BLaER1 treated with 17β-estradiol and CSF1 and Interleukin-3, amounts not matched to agents 10 nM and 100 nM (cell line): ENCODE data around the gene BABAM2.

ENCODE experiments used
- H3K27ac ChIP-seq, 11 experiments: shearing (Covaris generic); formaldehyde crosslinking; 2 replicates each; pipeline ENCODE4 v1.8.1; 2022
- H3K27me3 ChIP-seq, 11 experiments: shearing (Covaris generic); formaldehyde crosslinking; 2 replicates each; pipeline ENCODE4 v1.8.1; 2022
- H3K36me3 ChIP-seq, 11 experiments: shearing (Covaris generic); formaldehyde crosslinking; 2 replicates each; pipeline ENCODE4 v1.8.1; 2022
- H3K4me1 ChIP-seq, 10 experiments: shearing (Covaris generic); formaldehyde crosslinking; 2 replicates each; pipeline ENCODE4 v1.8.1; 2022
- H3K4me2 ChIP-seq, 11 experiments: shearing (Covaris generic); formaldehyde crosslinking; 2 replicates each; pipeline ENCODE4 v1.8.1; 2022
- H3K4me3 ChIP-seq, 10 experiments: shearing (Covaris generic); formaldehyde crosslinking; 2 replicates each; pipeline ENCODE4 v1.8.1; 2022
- H3K9ac ChIP-seq, 11 experiments: shearing (Covaris generic); formaldehyde crosslinking; 2 replicates each; pipeline ENCODE4 v1.8.1; 2022
- H3K9me3 ChIP-seq, 11 experiments: shearing (Covaris generic); formaldehyde crosslinking; replicated peaks in 1 of 11; 2 replicates each; pipeline ENCODE4 v1.8.1; 2022
- H4K20me1 ChIP-seq, 11 experiments: shearing (Covaris generic); formaldehyde crosslinking; 2 replicates each; pipeline ENCODE4 v1.8.1; 2022
- Cebpa-rat ChIP-seq, 11 experiments: shearing (Covaris generic); IDR thresholded peaks; 2 replicates each; pipeline ENCODE4 v1.8.1; 2022

BABAM2 gene

DNA sequence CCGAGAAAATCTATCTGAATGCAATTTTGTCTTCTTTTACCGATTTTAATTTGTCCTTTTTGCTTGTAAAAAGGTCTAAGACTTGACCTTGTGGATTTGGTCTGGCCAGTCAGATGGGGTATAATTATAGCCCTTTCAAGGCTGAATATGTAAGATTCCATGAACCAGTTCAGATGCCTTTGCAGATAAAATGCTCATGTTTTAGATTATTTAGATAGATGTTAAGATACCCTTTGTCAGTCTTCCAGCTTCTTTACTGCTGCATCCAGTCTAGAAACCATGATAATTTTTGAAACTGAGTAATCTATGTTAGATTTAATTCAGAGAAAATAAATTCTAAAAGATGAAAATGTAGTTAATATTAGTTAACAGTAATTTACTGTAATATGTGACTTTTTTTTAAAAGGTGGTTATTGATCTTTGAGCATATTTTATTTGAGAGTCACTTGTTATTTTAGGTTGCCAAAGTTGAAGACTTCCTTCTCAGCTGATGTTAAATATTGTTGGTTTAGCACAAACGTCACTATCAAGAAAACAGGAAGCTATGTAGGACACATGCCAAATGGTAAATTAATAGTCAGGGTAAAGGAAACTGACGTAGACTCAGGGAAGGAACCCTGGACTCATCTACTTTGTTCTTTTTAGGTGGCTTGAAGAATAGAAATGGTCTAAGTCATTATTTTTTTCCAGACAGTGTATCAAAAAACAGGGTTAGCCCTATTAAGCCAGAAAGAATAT is 29.8 kb downstream of the BABAM2 start:
- no peak for TF ChIP-seq Cebpa-rat (IDR thresholded peaks at IDR 0.05)
- H3K36me3 ChIP-seq, result peaks cover 0 to 14% (median 5%) of the 10 kb centered on the region in 11 experiments; a peak in 7 of 22 replicates
- H3K4me1 ChIP-seq, result peaks cover 12 to 40% (median 21%) of the 10 kb centered on the region in 10 experiments; a peak in 19 of 20 replicates
- H3K4me2 ChIP-seq, result peak overlapping the region; percentile 14 to 79 (median 44); a peak in 19 of 22 replicates
- no peak overlapping the region for H3K4me3 ChIP-seq
- H3K9me3 ChIP-seq, result peaks cover 0 to 10% (median 5%) of the 10 kb centered on the region in 11 experiments; a peak in 5 of 22 replicates
- peak overlapping the region in 2 of 11 experiments; percentile 25 to 58; a peak in 2 of 22 replicates for H3K9ac ChIP-seq
- peak overlapping the region in 6 of 11 experiments; percentile 1 to 82 (median 59); a peak in 9 of 22 replicates for H3K27ac ChIP-seq
- H4K20me1 ChIP-seq, result no peaks in the 10 kb centered on the region
- H3K27me3 ChIP-seq, result no peaks in the 10 kb centered on the region

DNA sequence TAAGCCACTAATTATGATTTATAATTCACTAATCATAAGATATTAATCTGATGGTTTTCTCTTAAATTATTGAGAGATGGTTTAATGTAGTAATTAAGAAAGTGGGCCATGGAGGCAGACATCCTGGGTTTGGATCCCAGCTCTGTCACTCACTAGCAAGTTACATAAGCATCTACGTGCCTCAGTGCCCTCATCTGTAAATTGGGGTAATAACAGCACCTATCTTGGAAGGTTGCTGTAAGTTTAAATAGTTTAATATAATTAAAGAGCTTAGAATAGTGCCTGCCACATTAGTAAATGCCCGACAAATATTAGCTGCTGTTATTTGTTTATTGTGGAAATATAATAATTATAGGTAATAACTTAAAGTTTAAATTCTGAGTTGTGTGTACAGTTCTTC is 30.9 kb downstream of the BABAM2 start:
- H3K4me2 ChIP-seq, result peak overlapping the region in 1 of 11 experiments; percentile 23; a peak in 1 of 22 replicates
- H3K27ac ChIP-seq, result peak overlapping the region in 2 of 11 experiments; percentile 66 to 82; a peak in 4 of 22 replicates
- H3K9me3 ChIP-seq, result peaks cover 0 to 10% (median 5%) of the 10 kb centered on the region in 11 experiments; a peak in 5 of 22 replicates
- H3K4me1 ChIP-seq, result peaks cover 6 to 32% (median 12%) of the 10 kb centered on the region in 10 experiments; a peak in 19 of 20 replicates
- no peak overlapping the region for H3K4me3 ChIP-seq
- peaks cover 0 to 18% (median 6%) of the 10 kb centered on the region in 11 experiments; a peak in 7 of 22 replicates for H3K36me3 ChIP-seq
- H4K20me1 ChIP-seq, result no peaks in the 10 kb centered on the region
- H3K27me3 ChIP-seq, result no peaks in the 10 kb centered on the region
- no peak for TF ChIP-seq Cebpa-rat (IDR thresholded peaks at IDR 0.05)
- H3K9ac ChIP-seq, result no peak overlapping the region

DNA sequence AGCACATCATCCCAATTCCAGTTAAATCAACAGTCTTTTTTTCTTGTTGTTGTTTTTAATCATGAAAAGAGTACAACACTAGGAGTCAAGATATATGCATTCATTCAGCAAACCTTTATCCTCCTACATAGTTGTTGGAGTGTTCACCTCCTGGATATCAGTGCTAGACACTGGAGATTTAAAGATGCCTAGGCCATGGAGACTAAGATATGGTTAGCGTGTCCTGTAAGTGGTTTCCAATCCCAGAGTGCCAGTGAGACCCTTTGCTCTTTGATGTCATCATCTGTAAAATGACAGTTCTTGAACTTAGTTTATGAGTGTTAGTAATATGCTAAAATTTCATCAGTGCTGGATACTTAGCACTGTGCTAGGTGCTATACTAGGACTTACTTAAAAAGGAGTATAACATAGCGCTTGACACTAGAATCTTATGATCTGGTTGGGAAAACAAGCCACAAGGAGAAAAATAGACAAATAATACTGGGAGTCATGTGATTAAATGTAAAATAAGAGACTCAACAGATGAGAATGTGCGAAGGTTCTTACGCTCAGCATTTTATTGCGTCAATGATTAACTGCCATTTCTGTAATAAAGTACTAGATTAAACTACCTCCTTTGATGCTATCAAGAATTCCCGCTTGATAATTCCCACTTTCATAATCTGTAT is 31.5 kb downstream of the BABAM2 start:
- peak overlapping the region in 1 of 11 experiments; percentile 82; a peak in 1 of 22 replicates for H3K27ac ChIP-seq
- TF ChIP-seq Cebpa-rat (IDR thresholded peaks at IDR 0.05), result no peak
- peaks cover 6 to 32% (median 12%) of the 10 kb centered on the region in 10 experiments; a peak in 19 of 20 replicates for H3K4me1 ChIP-seq
- H3K9ac ChIP-seq, result no peak overlapping the region
- peak overlapping the region in 1 of 11 experiments; percentile 16; a peak in 2 of 22 replicates for H3K4me2 ChIP-seq
- peaks cover 0 to 17% (median 6%) of the 10 kb centered on the region in 11 experiments; a peak in 7 of 22 replicates for H3K36me3 ChIP-seq
- no peaks in the 10 kb centered on the region for H3K27me3 ChIP-seq
- no peaks in the 10 kb centered on the region for H4K20me1 ChIP-seq
- peaks cover 0 to 6% (median 4%) of the 10 kb centered on the region in 11 experiments; a peak in 5 of 22 replicates for H3K9me3 ChIP-seq
- H3K4me3 ChIP-seq, result no peak overlapping the region

DNA sequence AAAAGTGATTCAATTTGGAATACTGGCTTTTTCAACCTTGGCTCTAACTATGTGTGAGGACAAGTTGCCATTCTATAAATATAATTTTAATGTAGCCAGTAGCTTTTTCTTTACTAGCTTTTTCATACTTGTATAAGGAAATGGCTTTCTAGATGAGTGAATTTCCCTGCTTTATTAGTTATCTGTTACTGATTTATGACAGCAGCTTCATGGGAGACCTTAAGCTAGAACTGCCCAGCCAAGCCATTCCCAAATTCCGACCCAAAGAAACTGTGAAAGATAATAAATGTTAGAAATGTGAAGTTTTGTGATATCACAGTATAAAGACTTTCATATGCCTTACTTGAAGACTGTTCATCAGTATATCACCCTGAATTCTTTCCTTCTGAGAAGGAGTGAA is 32.3 kb downstream of the BABAM2 start:
- Histone ChIP-seq H3K4me1 (peaks cover 6 to 32% (median 12%) of the 10 kb centered on the region in 10 experiments; a peak in 19 of 20 replicates), H3K27ac (peak overlapping the region in 1 of 11 experiments; percentile 5; a peak in 1 of 22 replicates), H3K9ac (no peak overlapping the region), H3K4me3 (no peak overlapping the region), H3K4me2 (no peak overlapping the region), H3K27me3 (no peaks in the 10 kb centered on the region), H4K20me1 (no peaks in the 10 kb centered on the region), H3K36me3 (peaks cover 0 to 21% (median 6%) of the 10 kb centered on the region in 11 experiments; a peak in 5 of 22 replicates), H3K9me3 (no peaks in the 10 kb centered on the region)
- no peak for TF ChIP-seq Cebpa-rat (IDR thresholded peaks at IDR 0.05)

DNA sequence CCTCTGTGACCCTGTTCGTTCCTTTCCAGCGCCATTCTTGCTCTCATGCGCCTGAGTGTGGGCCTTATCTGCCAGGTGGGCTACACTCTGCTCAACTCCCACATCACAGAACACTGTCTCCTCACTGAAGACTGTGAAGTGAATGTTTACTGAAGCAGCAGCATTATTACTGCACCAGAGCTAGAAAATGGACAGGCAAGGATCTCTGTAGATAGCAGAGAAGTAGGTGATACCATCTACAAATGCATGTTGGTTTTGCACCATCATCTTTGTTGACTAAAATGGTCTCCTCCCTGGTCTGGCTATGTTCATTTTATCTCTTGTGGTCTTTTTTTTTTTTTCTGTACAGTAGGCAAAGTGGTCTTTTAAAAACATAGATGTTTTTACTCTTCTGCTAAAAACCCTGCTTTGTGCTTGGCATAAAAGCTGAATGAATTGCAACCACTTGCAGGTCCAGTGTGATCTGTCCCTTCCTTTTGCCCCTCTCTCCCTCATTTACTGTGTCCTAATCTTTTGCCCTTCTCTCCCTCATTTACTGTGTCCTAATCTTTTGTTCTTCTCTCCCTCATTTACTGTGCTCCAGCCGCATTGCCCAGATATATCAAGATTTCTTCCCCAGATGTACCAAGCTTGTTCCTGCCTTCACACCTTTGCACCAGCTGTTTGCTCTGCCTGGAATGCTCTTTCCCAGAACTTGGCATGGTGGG is 35.4 kb downstream of the BABAM2 start:
- Histone ChIP-seq H4K20me1 (no peaks in the 10 kb centered on the region), H3K27me3 (no peaks in the 10 kb centered on the region), H3K4me1 (peaks cover 0 to 14% (median 3%) of the 10 kb centered on the region in 10 experiments; a peak in 12 of 20 replicates), H3K27ac (no peak overlapping the region), H3K9me3 (peaks cover 0 to 11% (median 0%) of the 10 kb centered on the region in 11 experiments; a peak in 4 of 22 replicates), H3K4me3 (no peak overlapping the region), H3K4me2 (no peak overlapping the region), H3K9ac (no peak overlapping the region), H3K36me3 (peaks cover 13 to 44% (median 21%) of the 10 kb centered on the region in 11 experiments; a peak in 21 of 22 replicates)
- no peak for TF ChIP-seq Cebpa-rat (IDR thresholded peaks at IDR 0.05)

DNA sequence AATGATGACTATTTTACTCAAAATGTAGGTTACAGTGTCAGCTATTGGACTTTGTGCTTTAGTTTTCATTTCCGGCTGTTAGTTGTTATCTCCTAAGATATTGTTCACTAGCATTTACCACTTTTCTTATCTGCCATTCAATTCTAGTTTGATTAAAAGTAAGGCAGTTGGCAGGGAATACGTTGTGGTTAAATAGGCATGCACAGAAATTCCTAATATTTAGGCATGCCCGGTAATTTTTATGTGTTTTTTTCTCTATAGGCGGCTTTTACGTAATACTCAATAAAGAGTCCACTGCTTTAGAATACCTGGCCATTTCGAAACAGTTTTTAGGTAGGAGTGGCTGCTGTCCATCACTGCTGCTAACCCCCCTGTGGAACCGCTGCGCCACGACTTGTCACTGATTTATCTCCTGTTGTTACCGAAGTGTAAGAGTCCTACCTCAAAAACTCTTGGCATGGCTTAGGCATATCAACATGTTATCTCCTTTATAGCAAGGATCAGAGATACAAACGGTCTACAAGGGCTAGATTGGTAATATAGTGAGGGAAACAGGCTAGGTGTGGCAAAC is 39.5 kb downstream of the BABAM2 start:
- peaks cover 0 to 11% (median 0%) of the 10 kb centered on the region in 11 experiments; a peak in 4 of 22 replicates for H3K9me3 ChIP-seq
- H3K4me1 ChIP-seq, result peaks cover 0 to 8% (median 0%) of the 10 kb centered on the region in 10 experiments; a peak in 2 of 20 replicates
- no peak for TF ChIP-seq Cebpa-rat (IDR thresholded peaks at IDR 0.05)
- H3K4me2 ChIP-seq, result no peak overlapping the region
- no peak overlapping the region for H3K4me3 ChIP-seq
- no peak overlapping the region for H3K27ac ChIP-seq
- peaks cover 17 to 56% (median 36%) of the 10 kb centered on the region in 11 experiments; a peak in 21 of 22 replicates for H3K36me3 ChIP-seq
- H3K9ac ChIP-seq, result no peak overlapping the region
- no peaks in the 10 kb centered on the region for H3K27me3 ChIP-seq
- no peaks in the 10 kb centered on the region for H4K20me1 ChIP-seq

DNA sequence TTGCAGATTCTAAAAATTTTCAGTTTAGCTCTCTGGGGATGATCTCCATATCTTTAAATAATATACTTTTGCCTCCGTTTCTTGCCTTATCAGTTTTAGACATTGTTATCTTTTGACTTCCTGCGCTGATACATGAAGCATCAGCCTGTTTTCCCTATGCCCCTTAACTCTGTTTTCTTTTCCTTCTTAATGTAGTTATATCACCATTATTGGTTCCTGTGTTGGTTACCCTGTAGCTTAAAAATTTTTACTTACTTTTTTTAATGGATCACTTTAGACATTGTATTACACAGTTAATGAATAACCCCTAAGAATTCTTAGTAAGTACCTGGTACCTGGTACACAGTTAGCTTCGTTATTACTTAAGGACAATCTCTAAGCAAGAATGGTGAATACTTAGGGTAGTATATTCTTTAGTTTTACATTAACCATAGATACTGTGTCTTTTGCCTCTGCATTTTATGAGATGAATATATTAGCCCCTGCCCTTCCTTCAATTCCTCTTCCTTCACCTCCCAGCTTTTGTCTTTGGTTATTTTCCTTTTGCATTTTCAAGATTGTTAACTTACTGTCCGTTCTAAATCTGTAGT is 40.9 kb downstream of the BABAM2 start:
- no peaks in the 10 kb centered on the region for H3K27me3 ChIP-seq
- H3K4me2 ChIP-seq, result no peak overlapping the region; a peak in 1 of 22 replicates
- H3K4me1 ChIP-seq, result peaks cover 0 to 8% (median 0%) of the 10 kb centered on the region in 10 experiments; a peak in 2 of 20 replicates
- no peak for TF ChIP-seq Cebpa-rat (IDR thresholded peaks at IDR 0.05)
- H3K9ac ChIP-seq, result no peak overlapping the region
- no peaks in the 10 kb centered on the region for H4K20me1 ChIP-seq
- H3K36me3 ChIP-seq, result peaks cover 25 to 55% (median 40%) of the 10 kb centered on the region in 11 experiments; a peak in 21 of 22 replicates
- no peak overlapping the region for H3K4me3 ChIP-seq
- H3K9me3 ChIP-seq, result peaks cover 0 to 17% (median 5%) of the 10 kb centered on the region in 11 experiments; a peak in 6 of 22 replicates
- no peak overlapping the region for H3K27ac ChIP-seq

DNA sequence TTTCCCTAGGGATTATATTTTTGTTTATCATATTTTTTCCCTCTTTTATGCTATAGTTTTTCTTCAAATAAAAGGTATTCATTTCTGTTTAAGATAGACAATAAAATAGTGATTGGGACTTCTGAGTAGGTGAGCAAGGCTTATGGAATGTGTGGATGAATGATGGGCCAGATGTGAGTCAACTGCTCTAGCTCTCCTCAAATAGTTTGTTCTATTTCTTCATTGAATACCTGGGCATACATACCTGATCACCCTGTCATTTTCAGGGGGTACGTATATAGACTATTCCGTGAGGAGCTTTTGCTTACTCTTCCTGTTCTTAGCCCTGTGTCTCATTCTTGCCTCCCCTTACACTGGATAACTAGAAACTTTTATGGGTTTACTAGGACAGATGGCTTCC is 41.9 kb downstream of the BABAM2 start:
- TF ChIP-seq Cebpa-rat (IDR thresholded peaks at IDR 0.05), result no peak
- no peak overlapping the region for H3K27ac ChIP-seq
- H4K20me1 ChIP-seq, result no peaks in the 10 kb centered on the region
- H3K4me2 ChIP-seq, result no peak overlapping the region
- H3K27me3 ChIP-seq, result no peaks in the 10 kb centered on the region
- H3K9me3 ChIP-seq, result peaks cover 0 to 17% (median 5%) of the 10 kb centered on the region in 11 experiments; a peak in 6 of 22 replicates
- H3K4me1 ChIP-seq, result peaks cover 4 to 8% (median 5%) of the 10 kb centered on the region in 10 experiments; a peak in 13 of 20 replicates
- no peak overlapping the region for H3K9ac ChIP-seq
- H3K4me3 ChIP-seq, result no peak overlapping the region
- H3K36me3 ChIP-seq, result peaks cover 25 to 55% (median 39%) of the 10 kb centered on the region in 11 experiments; a peak in 21 of 22 replicates
